ENCODE data around the gene MRAP2.
"Not testable (repeated sequence)": the region's sequence is repeated elsewhere in the genome, so short reads cannot be mapped to it uniquely, and the experiment has no call there.

The MRAP2 gene

DNA sequence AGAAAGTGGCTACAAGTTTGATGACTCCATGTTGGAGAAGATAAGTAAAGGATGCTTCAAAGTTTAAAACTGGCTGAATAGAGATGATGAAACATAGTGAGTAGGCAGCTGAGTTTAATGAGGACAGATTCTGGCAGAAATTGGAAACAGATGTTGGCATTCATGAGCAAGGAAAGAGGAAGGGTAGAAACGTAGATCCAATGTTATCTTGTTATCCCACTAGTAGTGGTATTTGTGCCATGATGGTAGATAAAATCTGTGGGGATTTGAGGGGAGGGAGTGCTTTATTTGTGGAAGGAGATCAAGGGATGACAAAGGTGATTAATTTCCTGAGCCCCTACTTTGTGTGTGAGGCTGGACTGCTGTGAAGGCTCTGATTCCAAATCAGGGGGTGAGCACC is 69.5 kb downstream of the MRAP2 start:
- no peak for DNase-seq (ENCODE audit: low read depth)
- no peak for TF ChIP-seq CTCF (IDR thresholded peaks at IDR 0.05; ENCODE audit: insufficient read depth, low read depth, low read length, missing control alignments)
- H3K4me3 ChIP-seq (ENCODE audit: low read depth, low read length), result no peak overlapping the region

DNA sequence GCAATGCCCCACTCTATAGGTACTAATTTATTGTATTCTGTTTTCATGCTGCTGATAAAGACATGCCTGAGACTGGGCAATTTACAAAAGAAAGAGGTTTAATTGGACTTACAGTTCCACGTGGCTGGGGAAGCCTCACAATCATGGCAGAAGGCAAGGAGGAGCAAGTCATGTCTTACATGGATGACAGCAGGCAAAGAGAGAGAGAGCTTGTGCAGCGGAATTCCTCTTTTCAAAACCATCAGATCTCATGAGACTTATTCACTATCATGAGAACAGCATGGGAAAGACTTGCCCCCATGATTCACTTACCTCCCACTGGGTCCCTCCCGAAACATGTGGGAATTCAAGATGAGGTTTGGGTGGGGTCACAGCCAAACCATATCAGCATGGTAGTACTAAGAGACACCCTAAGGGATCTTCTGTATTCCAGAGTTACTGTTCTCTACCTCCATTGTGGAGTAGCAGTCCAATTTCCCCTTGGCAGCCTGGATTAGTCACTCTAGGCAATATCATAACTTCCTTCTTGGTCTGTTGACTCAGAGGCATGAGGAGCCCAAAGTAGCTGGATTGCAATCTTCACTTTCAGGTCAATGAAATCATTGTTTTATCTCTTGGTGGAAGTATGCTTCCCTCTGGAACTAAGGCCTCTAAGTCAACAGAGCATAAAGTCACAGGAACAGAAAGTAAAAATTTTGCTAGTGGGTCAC is 71.8 kb downstream of the MRAP2 start:
- not testable (repeated sequence) for H3K4me3 ChIP-seq (ENCODE audit: low read depth, low read length); DNase-seq (ENCODE audit: low read depth)

DNA sequence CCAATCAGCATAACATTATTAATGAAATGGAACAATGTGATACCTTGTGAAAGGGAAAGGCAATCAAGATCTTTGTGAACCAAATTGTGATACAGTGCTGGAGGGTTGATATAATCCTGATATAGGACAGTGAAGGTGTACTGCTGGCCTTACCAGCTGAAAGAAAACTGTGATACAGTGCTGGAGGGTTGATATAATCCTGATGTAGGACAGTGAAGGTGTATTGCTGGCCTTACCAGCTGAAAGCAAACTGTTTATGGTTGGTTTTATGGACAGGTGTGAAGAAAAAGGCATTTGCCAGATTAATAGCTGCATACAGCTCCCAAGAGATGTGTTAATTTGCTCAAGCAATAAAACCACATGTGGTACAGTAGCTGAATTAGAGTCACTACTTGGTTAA is 73.9 kb downstream of the MRAP2 start:
- TF ChIP-seq CTCF (IDR thresholded peaks at IDR 0.05; ENCODE audit: insufficient read depth, low read depth, low read length, missing control alignments), result no peak
- no peak overlapping the region for H3K4me3 ChIP-seq (ENCODE audit: low read depth, low read length)
- no peak for DNase-seq (ENCODE audit: low read depth)

- not testable (repeated sequence) for H3K4me3 ChIP-seq (ENCODE audit: low read depth, low read length); DNase-seq (ENCODE audit: low read depth)
These were observed 77.8 kb downstream of the MRAP2 start for GRCh38 chr6:84111351-84111750.

DNA sequence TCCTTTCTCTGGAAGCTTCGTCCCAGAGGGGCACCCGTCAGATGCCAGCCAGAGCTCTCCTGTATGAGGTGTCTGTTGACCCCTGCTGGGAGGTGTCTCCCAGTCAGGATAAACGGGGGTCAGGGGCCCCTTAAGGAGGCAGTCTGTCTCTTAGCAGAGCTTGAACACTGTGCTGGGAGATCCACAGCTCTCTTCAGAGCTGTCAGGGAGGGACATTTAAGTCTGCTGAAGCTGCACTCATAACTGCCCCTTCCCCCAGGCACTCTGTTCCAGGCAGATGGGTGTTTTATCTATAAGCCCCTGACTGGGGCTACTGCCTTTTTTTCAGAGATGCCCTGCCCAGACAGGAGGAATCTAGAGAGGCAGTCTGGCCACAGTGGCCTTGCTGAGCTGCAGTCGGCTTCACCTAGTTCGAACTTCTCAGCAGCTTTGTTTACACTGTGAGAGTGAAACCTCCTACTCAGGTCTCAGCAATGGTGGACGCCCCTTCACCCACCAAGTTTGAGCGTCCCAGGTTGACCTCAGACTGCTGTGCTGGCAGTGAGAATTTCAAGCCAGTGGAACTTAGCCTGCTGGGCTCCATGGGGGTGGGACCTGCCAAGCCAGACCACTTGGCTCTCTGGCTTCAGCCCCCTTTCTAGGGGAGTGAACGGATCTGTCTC is 81.5 kb downstream of the MRAP2 start:
- H3K4me3 ChIP-seq (ENCODE audit: low read depth, low read length); DNase-seq (ENCODE audit: low read depth): not testable (repeated sequence)

GRCh38 chr6:84118191-84118590 is 84.6 kb downstream of the MRAP2 start:
- no peak for DNase-seq (ENCODE audit: low read depth)
- no peak for TF ChIP-seq CTCF (IDR thresholded peaks at IDR 0.05; ENCODE audit: insufficient read depth, low read depth, low read length, missing control alignments)
- no peak overlapping the region for H3K4me3 ChIP-seq (ENCODE audit: low read depth, low read length)

- TF ChIP-seq CTCF (IDR thresholded peaks at IDR 0.05; ENCODE audit: insufficient read depth, low read depth, low read length, missing control alignments), result no peak
- no peak overlapping the region for H3K4me3 ChIP-seq (ENCODE audit: low read depth, low read length)
- DNase-seq (ENCODE audit: low read depth), result no peak
These were observed 85.7 kb downstream of the MRAP2 start for GRCh38 chr6:84119277-84119676.

DNA sequence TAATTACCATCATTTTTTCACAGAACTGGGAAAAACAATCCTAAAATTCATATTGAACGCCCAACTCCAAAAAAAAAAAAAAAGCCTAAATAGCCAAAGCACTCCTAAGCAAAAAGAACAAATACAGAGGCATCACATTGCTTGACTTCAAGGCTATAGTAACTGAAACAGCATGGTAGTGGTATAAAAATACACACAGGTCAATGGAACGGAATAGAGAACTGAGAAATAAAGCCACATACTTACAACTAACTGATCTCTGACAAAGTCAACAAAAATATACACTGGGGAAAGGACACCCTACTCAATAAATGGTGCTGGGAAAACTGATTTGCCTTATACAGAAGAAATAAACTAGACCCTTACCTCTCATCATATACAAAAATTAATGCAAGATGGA is 89.6 kb downstream of the MRAP2 start:
- H3K4me3 ChIP-seq (ENCODE audit: low read depth, low read length), result no peak overlapping the region
- no peak for TF ChIP-seq CTCF (IDR thresholded peaks at IDR 0.05; ENCODE audit: insufficient read depth, low read depth, low read length, missing control alignments)
- no peak for DNase-seq (ENCODE audit: low read depth)

DNA sequence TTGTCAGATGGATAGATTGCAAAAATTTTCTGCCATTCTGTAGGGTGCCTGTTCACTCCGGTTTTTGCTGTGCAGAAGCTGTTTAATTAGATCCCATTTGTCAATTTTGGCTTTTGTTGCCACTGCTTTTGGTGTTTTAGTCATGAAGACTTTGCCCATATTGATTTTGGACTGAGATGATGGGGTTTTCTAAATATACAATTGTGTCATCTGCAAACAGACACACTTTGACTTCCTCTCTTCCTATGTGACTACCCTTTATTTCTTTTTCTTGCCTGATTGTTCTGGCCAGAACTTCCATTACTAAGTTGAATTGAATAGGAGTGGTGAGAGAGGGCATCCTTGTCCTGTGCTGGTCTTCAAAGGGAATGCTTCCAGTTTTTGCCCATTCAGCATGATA is 96.0 kb downstream of the MRAP2 start:
- H3K4me3 ChIP-seq (ENCODE audit: low read depth, low read length); DNase-seq (ENCODE audit: low read depth): not testable (repeated sequence)

DNA sequence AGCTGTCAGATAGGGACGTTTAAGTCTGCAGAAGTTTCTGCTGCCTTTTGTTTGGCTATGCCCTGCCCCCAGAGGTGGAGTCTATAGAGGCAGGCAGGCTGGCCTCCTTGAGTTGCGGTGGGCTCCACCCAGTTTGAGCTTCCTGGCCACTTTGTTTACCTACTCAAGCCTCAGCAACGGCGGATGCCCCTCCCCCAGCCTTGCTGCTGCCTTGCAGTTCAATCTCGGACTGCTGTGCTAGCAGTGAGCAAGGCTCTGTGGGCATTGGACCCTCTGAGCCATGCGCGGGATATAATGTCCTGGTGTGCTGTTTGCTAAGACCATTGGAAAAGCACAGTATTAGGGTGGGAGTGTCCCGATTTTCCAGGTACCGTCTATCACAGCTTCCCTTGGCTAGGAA is 99.8 kb downstream of the MRAP2 start:
- not testable (repeated sequence) for H3K4me3 ChIP-seq (ENCODE audit: low read depth, low read length); DNase-seq (ENCODE audit: low read depth)
